ENCODE measurements around the gene SWT1.
"Not testable (repeated sequence)": the region's sequence is repeated elsewhere in the genome, so short reads cannot be mapped to it uniquely, and the experiment has no call there.

SWT1 gene

DNA sequence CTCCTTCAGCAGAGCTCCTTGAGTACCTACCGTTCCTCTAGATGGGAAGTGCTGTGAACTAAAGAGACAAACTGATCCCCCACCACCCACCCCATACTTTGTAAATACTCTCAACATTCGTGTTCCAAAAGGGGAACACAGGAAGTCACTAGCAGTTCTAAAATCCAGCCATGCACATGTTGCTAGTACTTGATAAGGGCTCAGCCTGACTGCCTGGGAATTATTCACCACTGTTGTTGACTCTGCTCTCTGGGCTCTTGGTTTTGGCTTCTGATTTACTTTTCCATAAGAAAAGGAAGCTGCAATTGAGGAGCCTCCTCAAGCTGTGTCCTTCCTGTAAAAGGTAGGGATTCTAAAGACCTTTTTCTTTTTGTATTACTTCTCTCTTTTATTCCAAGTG, 92.6 kb downstream of the SWT1 start:
- Mint-ChIP-seq H3K27ac (peak overlapping the region; percentile 51), H3K4me1 (no peaks in the 10 kb centered on the region), H3K4me3 (no peak overlapping the region), H3K27me3 (ENCODE audit: low read depth, poor library complexity) (no peaks in the 10 kb centered on the region), H3K36me3 (ENCODE audit: low read depth) (no peaks in the 10 kb centered on the region), H3K9me3 (peaks cover 3% of the 10 kb centered on the region)
- DNase-seq = no peak
- TF ChIP-seq, protein P1, sequence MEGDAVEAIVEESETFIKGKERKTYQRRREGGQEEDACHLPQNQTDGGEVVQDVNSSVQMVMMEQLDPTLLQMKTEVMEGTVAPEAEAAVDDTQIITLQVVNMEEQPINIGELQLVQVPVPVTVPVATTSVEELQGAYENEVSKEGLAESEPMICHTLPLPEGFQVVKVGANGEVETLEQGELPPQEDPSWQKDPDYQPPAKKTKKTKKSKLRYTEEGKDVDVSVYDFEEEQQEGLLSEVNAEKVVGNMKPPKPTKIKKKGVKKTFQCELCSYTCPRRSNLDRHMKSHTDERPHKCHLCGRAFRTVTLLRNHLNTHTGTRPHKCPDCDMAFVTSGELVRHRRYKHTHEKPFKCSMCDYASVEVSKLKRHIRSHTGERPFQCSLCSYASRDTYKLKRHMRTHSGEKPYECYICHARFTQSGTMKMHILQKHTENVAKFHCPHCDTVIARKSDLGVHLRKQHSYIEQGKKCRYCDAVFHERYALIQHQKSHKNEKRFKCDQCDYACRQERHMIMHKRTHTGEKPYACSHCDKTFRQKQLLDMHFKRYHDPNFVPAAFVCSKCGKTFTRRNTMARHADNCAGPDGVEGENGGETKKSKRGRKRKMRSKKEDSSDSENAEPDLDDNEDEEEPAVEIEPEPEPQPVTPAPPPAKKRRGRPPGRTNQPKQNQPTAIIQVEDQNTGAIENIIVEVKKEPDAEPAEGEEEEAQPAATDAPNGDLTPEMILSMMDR (IDR thresholded peaks at IDR 0.05) = no peak

DNA sequence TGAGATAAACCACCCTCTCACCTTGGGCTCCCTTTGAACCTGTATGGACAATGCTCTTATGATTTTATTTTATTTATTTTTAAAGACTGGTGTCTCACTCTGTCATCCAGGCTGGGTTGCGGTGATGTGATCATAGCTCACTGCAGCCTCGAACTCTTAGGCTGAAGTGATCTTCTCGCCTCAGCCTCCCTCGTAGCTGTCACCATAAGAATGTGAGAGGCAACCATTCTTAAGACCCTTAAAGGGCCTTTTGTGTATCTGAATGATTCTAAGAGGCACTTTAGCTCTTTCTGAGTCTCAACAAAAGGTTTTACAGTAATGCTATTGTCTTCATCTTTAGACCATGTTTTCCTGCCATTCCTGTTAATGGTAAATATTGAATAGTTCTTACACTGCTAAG, 93.1 kb downstream of the SWT1 start:
- Mint-ChIP-seq H3K36me3 (ENCODE audit: low read depth) (no peaks in the 10 kb centered on the region), H3K27ac (peak overlapping the region; percentile 51), H3K4me3 (no peak overlapping the region), H3K4me1 (no peaks in the 10 kb centered on the region), H3K27me3 (ENCODE audit: low read depth, poor library complexity) (no peaks in the 10 kb centered on the region), H3K9me3 (peaks cover 7% of the 10 kb centered on the region)
- TF ChIP-seq, protein P1 (IDR thresholded peaks at IDR 0.05) = no peak
- DNase-seq = no peak

DNA sequence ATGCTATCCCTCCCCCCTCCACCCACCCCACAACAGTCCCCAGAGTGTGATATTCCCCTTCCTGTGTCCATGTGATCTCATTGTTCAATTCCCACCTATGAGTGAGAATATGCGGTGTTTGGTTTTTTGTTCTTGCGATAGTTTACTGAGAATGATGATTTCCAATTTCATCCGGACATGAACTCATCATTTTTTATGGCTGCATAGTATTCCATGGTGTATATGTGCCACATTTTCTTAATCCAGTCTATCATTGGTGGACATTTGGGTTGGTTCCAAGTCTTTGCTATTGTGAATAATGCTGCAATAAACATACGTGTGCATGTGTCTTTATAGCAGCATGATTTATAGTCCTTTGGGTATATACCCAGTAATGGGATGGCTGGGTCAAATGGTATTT, 95.0 kb downstream of the SWT1 start:
- H3K27ac Mint-ChIP-seq; H3K27me3 Mint-ChIP-seq (ENCODE audit: low read depth, poor library complexity); H3K36me3 Mint-ChIP-seq (ENCODE audit: low read depth); DNase-seq; H3K4me3 Mint-ChIP-seq; H3K4me1 Mint-ChIP-seq: not testable (repeated sequence)
- H3K9me3 Mint-ChIP-seq = peaks cover 11% of the 10 kb centered on the region

- H3K36me3 Mint-ChIP-seq (ENCODE audit: low read depth); H3K4me3 Mint-ChIP-seq; DNase-seq; H3K27me3 Mint-ChIP-seq (ENCODE audit: low read depth, poor library complexity); H3K4me1 Mint-ChIP-seq; H3K27ac Mint-ChIP-seq: not testable (repeated sequence)
- H3K9me3 Mint-ChIP-seq = peaks cover 12% of the 10 kb centered on the region
These were observed 95.4 kb downstream of the SWT1 start for GRCh38 chr1:185252404-185252803.

DNA sequence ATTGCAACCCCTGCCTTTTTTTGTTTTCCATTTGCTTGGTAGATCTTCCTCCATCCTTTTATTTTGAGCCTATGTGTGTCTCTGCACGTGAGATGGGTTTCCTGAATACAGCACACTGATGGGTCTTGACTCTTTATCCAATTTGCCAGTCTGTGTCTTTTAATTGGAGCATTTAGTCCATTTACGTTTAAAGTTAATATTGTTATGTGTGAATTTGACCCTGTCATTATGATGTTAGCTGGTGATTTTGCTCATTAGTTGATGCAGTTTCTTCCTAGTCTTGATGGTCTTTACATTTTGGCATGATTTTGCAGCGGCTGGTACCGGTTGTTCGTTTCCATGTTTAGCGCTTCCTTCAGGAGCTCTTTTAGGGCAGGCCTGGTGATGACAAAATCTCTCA, 98.6 kb downstream of the SWT1 start:
- H3K27me3 Mint-ChIP-seq (ENCODE audit: low read depth, poor library complexity); H3K27ac Mint-ChIP-seq; DNase-seq; H3K4me3 Mint-ChIP-seq; H3K4me1 Mint-ChIP-seq: not testable (repeated sequence)
- Mint-ChIP-seq H3K36me3 (ENCODE audit: low read depth) (peaks cover 12% of the 10 kb centered on the region), H3K9me3 (peaks cover 21% of the 10 kb centered on the region)

DNA sequence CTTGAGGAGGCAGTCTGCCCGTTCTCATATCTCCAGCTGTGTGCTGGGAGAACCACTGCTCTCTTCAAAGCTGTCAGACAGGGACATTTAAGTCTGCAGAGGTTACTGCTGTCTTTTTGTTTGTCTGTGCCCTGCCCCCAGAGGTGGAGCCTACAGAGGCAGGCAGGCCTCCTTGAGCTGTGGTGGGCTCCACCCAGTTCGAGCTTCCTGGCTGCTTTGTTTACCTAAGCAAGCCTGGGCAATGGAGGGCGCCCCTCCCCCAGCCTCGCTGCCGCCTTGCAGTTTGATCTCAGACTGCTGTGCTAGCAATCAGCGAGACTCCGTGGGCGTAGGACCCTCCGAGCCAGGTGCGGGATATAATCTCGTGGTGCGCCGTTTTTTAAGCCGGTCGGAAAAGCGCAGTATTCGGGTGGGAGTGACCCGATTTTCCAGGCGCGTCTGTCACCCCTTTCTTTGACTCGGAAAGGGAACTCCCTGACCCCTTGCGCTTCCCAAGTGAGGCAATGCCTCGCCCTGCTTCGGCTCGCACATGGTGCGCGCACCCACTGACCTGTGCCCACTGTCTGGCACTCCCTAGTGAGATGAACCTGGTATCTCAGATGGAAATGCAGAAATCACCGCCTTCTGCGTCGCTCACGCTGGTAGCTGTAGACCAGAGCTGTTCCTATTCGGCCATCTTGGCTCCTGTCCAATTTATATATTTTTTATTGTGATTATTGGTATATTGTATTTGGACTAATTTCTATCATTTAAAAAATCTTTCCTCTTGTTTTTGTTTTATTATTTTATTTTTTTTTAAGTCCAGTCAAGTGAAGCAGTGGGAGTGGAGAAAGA, 100.4 kb downstream of the SWT1 start:
- not testable (repeated sequence) for H3K4me1 Mint-ChIP-seq

DNA sequence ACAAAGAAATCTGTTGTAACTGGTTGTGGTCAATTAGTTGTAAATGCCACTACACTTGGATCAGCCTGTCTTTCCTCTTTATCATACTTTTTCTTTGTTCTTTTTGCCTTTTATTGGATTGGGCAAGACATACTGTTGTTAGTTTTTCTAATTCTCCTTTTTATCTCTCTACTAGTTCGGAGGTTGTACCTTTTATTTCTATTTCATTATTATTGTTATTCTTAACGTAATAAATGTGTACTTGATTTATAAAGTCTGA, 100.9 kb downstream of the SWT1 start:
- H3K27ac Mint-ChIP-seq = no peak overlapping the region
- no peaks in the 10 kb centered on the region for H3K27me3 Mint-ChIP-seq (ENCODE audit: low read depth, poor library complexity)

More for the DNA sequence above, 100.4 kb downstream of the SWT1 start:
- not testable (repeated sequence) for H3K4me3 Mint-ChIP-seq; H3K27ac Mint-ChIP-seq; H3K27me3 Mint-ChIP-seq (ENCODE audit: low read depth, poor library complexity); DNase-seq
- peaks cover 12% of the 10 kb centered on the region for H3K36me3 Mint-ChIP-seq (ENCODE audit: low read depth)
- H3K9me3 Mint-ChIP-seq = peaks cover 21% of the 10 kb centered on the region

GRCh38 chr1:185258676-185259075, 101.7 kb downstream of the SWT1 start:
- Mint-ChIP-seq H3K36me3 (ENCODE audit: low read depth) (peaks cover 12% of the 10 kb centered on the region), H3K4me3 (no peak overlapping the region), H3K27ac (no peak overlapping the region), H3K27me3 (ENCODE audit: low read depth, poor library complexity) (no peaks in the 10 kb centered on the region), H3K4me1 (peaks cover 5% of the 10 kb centered on the region), H3K9me3 (peaks cover 18% of the 10 kb centered on the region)
- no peak for DNase-seq
- TF ChIP-seq, protein P1 (IDR thresholded peaks at IDR 0.05) = no peak

More for the DNA sequence above, 100.9 kb downstream of the SWT1 start:
- Mint-ChIP-seq H3K4me1 (peaks cover 5% of the 10 kb centered on the region), H3K4me3 (no peak overlapping the region), H3K36me3 (ENCODE audit: low read depth) (peaks cover 12% of the 10 kb centered on the region), H3K9me3 (peaks cover 21% of the 10 kb centered on the region)
- no peak for DNase-seq
- TF ChIP-seq, protein P1 (IDR thresholded peaks at IDR 0.05) = no peak
